SH-SY5Y (cell line): ENCODE data around the gene LRRC57.

Experiments
- GATA2 ChIP-seq: IDR thresholded peaks from 2 replicates; pipeline ENCODE4 v1.6.1; 2011; ENCODE audit warnings: mild to moderate bottlenecking, low read depth, low read length
- GATA3 ChIP-seq: IDR thresholded peaks from 2 replicates; pipeline ENCODE4 v1.6.1; 2011; ENCODE audit warnings: low read depth, mild to moderate bottlenecking, low read length, moderate library complexity

DNA sequence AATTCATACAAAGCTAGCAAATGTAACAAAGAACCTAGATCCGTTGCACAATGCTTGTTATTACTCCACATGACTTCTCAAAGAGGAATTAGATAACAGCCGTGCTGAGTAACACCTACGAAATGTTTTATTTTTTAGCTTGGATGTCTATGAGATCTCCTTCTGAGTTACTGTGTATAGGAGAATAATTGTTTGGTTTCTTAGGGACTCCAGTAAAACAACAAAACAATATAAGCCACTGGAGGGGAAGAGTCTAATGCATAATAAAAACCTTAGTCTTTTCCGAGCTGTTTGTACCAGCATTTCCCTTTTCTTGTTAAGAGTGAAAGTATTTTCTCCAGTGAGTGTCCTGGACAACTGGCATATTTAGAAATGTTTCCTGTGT lies 37.6 kb downstream of the LRRC57 start:
- TF ChIP-seq GATA3 = no peak
- TF ChIP-seq GATA2 = no peak
